ENCODE results near the gene NPHP4. TPM values are rescaled to one million over a fixed set of nuclear protein-coding genes. Genes with fewer than 3 reads are reported as not detected.
A peak's percentile ranks its signal among the peaks of the same experiment; 100 is the strongest.

NPHP4 gene
- total and polyA plus RNA-seq, 4 donors: 1.7 to 5.6 (median 3.5) TPM

- H3K9ac ChIP-seq (ENCODE audit: low read depth in 1 of 2, low read length in 2 of 2): peak overlapping the region in 1 of 2 donors; percentile 43
- H3K4me3 ChIP-seq (ENCODE audit: low read depth in 1 of 3, low read length in 3 of 3): peak overlapping the region in 1 of 3 donors; percentile 36
- H3K9me3 ChIP-seq (ENCODE audit: control insufficient read depth in 4 of 4, low read length in 3 of 4): no peaks in the 10 kb centered on the region
- peak overlapping the region; percentile 63 to 65 for H3K27ac ChIP-seq (ENCODE audit: low read depth in 1 of 2, low read length in 2 of 2)
- WGBS: 30% methylated on average over 34 of the region's 34 CpGs
- H3K27me3 ChIP-seq (ENCODE audit: control insufficient read depth in 4 of 4, insufficient read depth in 4 of 4, low read length in 3 of 4): no peaks in the 10 kb centered on the region
- no peaks in the 10 kb centered on the region for H3K36me3 ChIP-seq (ENCODE audit: control insufficient read depth in 4 of 4, insufficient read depth in 3 of 4, low read depth in 1 of 4, low read length in 3 of 4)
- no peaks in the 10 kb centered on the region for H3K4me1 ChIP-seq (ENCODE audit: control insufficient read depth in 4 of 4, insufficient read depth in 4 of 4, low read length in 3 of 4)
- no peak for TF ChIP-seq HNF4A (conservative IDR thresholded peaks at IDR 0.05)
- TF ChIP-seq MAX (IDR thresholded peaks at IDR 0.05): peak; percentile 57
- no peak for TF ChIP-seq YY1 (IDR thresholded peaks at IDR 0.05)
- no peak for TF ChIP-seq HNF4G (IDR thresholded peaks at IDR 0.05)
- DNase-seq (ENCODE audit: low spot score): no peak
These were observed 34.0 kb upstream of the NPHP4 start for GRCh38 chr1:6026095-6026809.

GRCh38 chr1:6025269-6026094 lies 33.3 kb upstream of the NPHP4 start:
- TF ChIP-seq JUND (IDR thresholded peaks at IDR 0.05) (no peak), TAF1 (conservative IDR thresholded peaks at IDR 0.05) (no peak), NR2F2 (IDR thresholded peaks at IDR 0.05) (no peak), RXRA (IDR thresholded peaks at IDR 0.05) (no peak), ATF3 (IDR thresholded peaks at IDR 0.05) (no peak), CTCF (IDR thresholded peaks at IDR 0.05; ENCODE audit: low read depth, low read length, missing input control) (no peak), REST (IDR thresholded peaks at IDR 0.05) (no peak)
- Histone ChIP-seq H3K27ac (ENCODE audit: low read depth in 1 of 2, low read length in 2 of 2) (no peak overlapping the region), H3K9me3 (ENCODE audit: control insufficient read depth in 4 of 4, low read length in 3 of 4) (no peaks in the 10 kb centered on the region), H3K4me1 (ENCODE audit: control insufficient read depth in 4 of 4, insufficient read depth in 4 of 4, low read length in 3 of 4) (no peaks in the 10 kb centered on the region), H3K27me3 (ENCODE audit: control insufficient read depth in 4 of 4, insufficient read depth in 4 of 4, low read length in 3 of 4) (no peaks in the 10 kb centered on the region), H3K9ac (ENCODE audit: low read depth in 1 of 2, low read length in 2 of 2) (no peak overlapping the region), H3K36me3 (ENCODE audit: control insufficient read depth in 4 of 4, insufficient read depth in 3 of 4, low read depth in 1 of 4, low read length in 3 of 4) (no peaks in the 10 kb centered on the region), H3K4me3 (ENCODE audit: low read depth in 1 of 3, low read length in 3 of 3) (no peak overlapping the region)
- 56% methylated on average over 29 of the region's 29 CpGs for WGBS
- DNase-seq (ENCODE audit: low spot score): no peak

Measured in liver (tissue), 9 donors.